WTC11 (cell line): ENCODE data around the gene WDR81. TPM values are rescaled to one million over a fixed set of nuclear protein-coding genes. Genes with fewer than 3 reads are reported as not detected.

Source experiments
- ATAC-seq: fragments of 200-7000 bp; cut with Tn5 transposase; 2 replicates; pipeline ENCODE4 v1.10.0; 2021; ENCODE audit warnings: mild to moderate bottlenecking, moderate library complexity
- CTCF ChIA-PET: fragments of 300-600 bp; sonication (Branson Sonifier 250); formaldehyde crosslinking; loops from one replicate; lab custom pipeline; 2021; ENCODE audit warnings: antibody characterized with exemption; lab: Charles Lee
- POLR2A ChIA-PET: fragments of 350-600 bp; sonication (Branson Sonifier 250); formaldehyde crosslinking; loops from one replicate; lab custom pipeline; 2021; ENCODE audit warnings: antibody characterized with exemption; lab: Charles Lee
- DNase-seq: peaks from one replicate; pipeline ENCODE4 v3.0.0; 2021; ENCODE audit warnings: low spot score
- H3K27ac Mint-ChIP-seq: 2 replicates; pipeline ENCODE4 v1.8.0; 2021; ENCODE audit warnings: mixed read lengths
- H3K27me3 Mint-ChIP-seq: 2 replicates; pipeline ENCODE4 v1.8.0; 2021; ENCODE audit warnings: low read depth, mild to moderate bottlenecking, moderate library complexity, mixed read lengths
- H3K36me3 Mint-ChIP-seq: 2 replicates; pipeline ENCODE4 v1.8.0; 2021; ENCODE audit warnings: mixed read lengths
- H3K4me1 Mint-ChIP-seq: 2 replicates; pipeline ENCODE4 v1.8.0; 2022; ENCODE audit warnings: mixed read lengths
- H3K4me3 Mint-ChIP-seq: 2 replicates; pipeline ENCODE4 v1.8.0; 2021; ENCODE audit warnings: mild to moderate bottlenecking, moderate library complexity, mixed read lengths
- H3K9me3 Mint-ChIP-seq: 2 replicates; pipeline ENCODE4 v1.8.0; 2021; ENCODE audit warnings: mixed read lengths
- FOXP4 ChIP-seq: sonication (generic); formaldehyde crosslinking; IDR thresholded peaks from 2 replicates; pipeline ENCODE4 v1.8.0; 2022; ENCODE audit warnings: mild to moderate bottlenecking, missing genetic modification reagents
- GRHL2 ChIP-seq: fragments of 250-450 bp; sonication (Bioruptor Pico); IDR thresholded peaks from 2 replicates; pipeline ENCODE4 v1.8.0; 2022; ENCODE audit warnings: mild to moderate bottlenecking, moderate library complexity; ENCODE audit not compliant: insufficient replicate concordance, severe bottlenecking
- NFATC4 ChIP-seq: fragments of 250-450 bp; sonication (Bioruptor Pico); IDR thresholded peaks from 2 replicates; pipeline ENCODE4 v1.9.0; 2021; ENCODE audit warnings: mild to moderate bottlenecking
- OVOL2 ChIP-seq: fragments of 250-450 bp; sonication (Bioruptor Pico); IDR thresholded peaks from 2 replicates; pipeline ENCODE4 v1.9.0; 2021; ENCODE audit warnings: mild to moderate bottlenecking, borderline replicate concordance
- PRDM15 ChIP-seq: sonication (generic); formaldehyde crosslinking; IDR thresholded peaks from 2 replicates; pipeline ENCODE4 v1.8.0; 2022; ENCODE audit warnings: missing genetic modification reagents
- TEAD4 ChIP-seq: sonication (generic); formaldehyde crosslinking; IDR thresholded peaks from 2 replicates; pipeline ENCODE4 v1.8.0; 2022; ENCODE audit warnings: mild to moderate bottlenecking, missing genetic modification reagents
- USF1 ChIP-seq: sonication (generic); formaldehyde crosslinking; IDR thresholded peaks from 2 replicates; pipeline ENCODE4 v1.8.0; 2022; ENCODE audit warnings: mild to moderate bottlenecking, missing genetic modification reagents
- ZNF423 ChIP-seq: fragments of 250-450 bp; sonication (Bioruptor Pico); IDR thresholded peaks from 2 replicates; pipeline ENCODE4 v2.1.2; 2022; ENCODE audit warnings: mild to moderate bottlenecking, moderate library complexity
- ZSCAN18 ChIP-seq: fragments of 250-450 bp; sonication (Bioruptor Pico); IDR thresholded peaks from 2 replicates; pipeline ENCODE4 v2.1.2; 2022; ENCODE audit warnings: mild to moderate bottlenecking, moderate library complexity
- total RNA-seq: library from RNA; stranded (reverse); gene quantifications from 3 replicates; pipeline ENCODE4 v1.2.3, GENCODE V29; 2021
- TF ChIP-seq, protein P1 (sequence below): sonication (generic); formaldehyde crosslinking; IDR thresholded peaks from 2 replicates; pipeline ENCODE4 v1.8.1; 2023; ENCODE audit warnings: mild to moderate bottlenecking, missing genetic modification reagents, borderline replicate concordance
- TF ChIP-seq, protein P2 (sequence below): fragments of 200-600 bp; IDR thresholded peaks from 2 replicates; pipeline ENCODE4 v1.8.0; 2022; ENCODE audit warnings: antibody characterized with exemption
- TF ChIP-seq, protein P3 (sequence below): sonication (generic); formaldehyde crosslinking; IDR thresholded peaks from 2 replicates; pipeline ENCODE4 v1.8.1; 2023; ENCODE audit warnings: mild to moderate bottlenecking, missing genetic modification reagents, moderate library complexity
- TF ChIP-seq, protein P4 (sequence below): sonication (generic); formaldehyde crosslinking; IDR thresholded peaks from 2 replicates; pipeline ENCODE4 v1.8.1; 2023; ENCODE audit warnings: mild to moderate bottlenecking, missing genetic modification reagents, moderate library complexity

WDR81 gene
- total RNA-seq, 1 experiment from 2014 or later: 16.4 TPM

- TF ChIP-seq, protein P1, sequence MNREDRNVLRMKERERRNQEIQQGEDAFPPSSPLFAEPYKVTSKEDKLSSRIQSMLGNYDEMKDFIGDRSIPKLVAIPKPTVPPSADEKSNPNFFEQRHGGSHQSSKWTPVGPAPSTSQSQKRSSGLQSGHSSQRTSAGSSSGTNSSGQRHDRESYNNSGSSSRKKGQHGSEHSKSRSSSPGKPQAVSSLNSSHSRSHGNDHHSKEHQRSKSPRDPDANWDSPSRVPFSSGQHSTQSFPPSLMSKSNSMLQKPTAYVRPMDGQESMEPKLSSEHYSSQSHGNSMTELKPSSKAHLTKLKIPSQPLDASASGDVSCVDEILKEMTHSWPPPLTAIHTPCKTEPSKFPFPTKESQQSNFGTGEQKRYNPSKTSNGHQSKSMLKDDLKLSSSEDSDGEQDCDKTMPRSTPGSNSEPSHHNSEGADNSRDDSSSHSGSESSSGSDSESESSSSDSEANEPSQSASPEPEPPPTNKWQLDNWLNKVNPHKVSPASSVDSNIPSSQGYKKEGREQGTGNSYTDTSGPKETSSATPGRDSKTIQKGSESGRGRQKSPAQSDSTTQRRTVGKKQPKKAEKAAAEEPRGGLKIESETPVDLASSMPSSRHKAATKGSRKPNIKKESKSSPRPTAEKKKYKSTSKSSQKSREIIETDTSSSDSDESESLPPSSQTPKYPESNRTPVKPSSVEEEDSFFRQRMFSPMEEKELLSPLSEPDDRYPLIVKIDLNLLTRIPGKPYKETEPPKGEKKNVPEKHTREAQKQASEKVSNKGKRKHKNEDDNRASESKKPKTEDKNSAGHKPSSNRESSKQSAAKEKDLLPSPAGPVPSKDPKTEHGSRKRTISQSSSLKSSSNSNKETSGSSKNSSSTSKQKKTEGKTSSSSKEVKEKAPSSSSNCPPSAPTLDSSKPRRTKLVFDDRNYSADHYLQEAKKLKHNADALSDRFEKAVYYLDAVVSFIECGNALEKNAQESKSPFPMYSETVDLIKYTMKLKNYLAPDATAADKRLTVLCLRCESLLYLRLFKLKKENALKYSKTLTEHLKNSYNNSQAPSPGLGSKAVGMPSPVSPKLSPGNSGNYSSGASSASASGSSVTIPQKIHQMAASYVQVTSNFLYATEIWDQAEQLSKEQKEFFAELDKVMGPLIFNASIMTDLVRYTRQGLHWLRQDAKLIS (CRISPR knock-in tag): no peak
Observed at GRCh38 chr17:1726626-1727257, 2.2 kb downstream of the WDR81 start (continued).

- ChIA-PET POLR2A (interaction anchor here (0.8 to 1.3 kb wide), 2 partner anchors 11 to 16 kb away, joined by 3 to 5 read pairs; no protein-coding TSS in a partner anchor), CTCF (interaction anchor here (1.3 to 4.2 kb wide), 2 partner anchors 14 to 57 kb away, joined by 4 to 18 read pairs; no protein-coding TSS in a partner anchor)
- peaks cover 4% of the 10 kb centered on the region; the same call in 1 of the 2 replicates for H3K4me1 Mint-ChIP-seq
- no peak for ATAC-seq
- no peak overlapping the region for H3K27ac Mint-ChIP-seq
- DNase-seq: no peak
- no peaks in the 10 kb centered on the region; the same call in 1 of the 2 replicates for H3K36me3 Mint-ChIP-seq
- H3K9me3 Mint-ChIP-seq: no peaks in the 10 kb centered on the region
- TF ChIP-seq NFATC4 (no peak), FOXP4 (CRISPR knock-in tag) (no peak), ZSCAN18 (CRISPR knock-in tag) (no peak)
- TF ChIP-seq, protein P2, sequence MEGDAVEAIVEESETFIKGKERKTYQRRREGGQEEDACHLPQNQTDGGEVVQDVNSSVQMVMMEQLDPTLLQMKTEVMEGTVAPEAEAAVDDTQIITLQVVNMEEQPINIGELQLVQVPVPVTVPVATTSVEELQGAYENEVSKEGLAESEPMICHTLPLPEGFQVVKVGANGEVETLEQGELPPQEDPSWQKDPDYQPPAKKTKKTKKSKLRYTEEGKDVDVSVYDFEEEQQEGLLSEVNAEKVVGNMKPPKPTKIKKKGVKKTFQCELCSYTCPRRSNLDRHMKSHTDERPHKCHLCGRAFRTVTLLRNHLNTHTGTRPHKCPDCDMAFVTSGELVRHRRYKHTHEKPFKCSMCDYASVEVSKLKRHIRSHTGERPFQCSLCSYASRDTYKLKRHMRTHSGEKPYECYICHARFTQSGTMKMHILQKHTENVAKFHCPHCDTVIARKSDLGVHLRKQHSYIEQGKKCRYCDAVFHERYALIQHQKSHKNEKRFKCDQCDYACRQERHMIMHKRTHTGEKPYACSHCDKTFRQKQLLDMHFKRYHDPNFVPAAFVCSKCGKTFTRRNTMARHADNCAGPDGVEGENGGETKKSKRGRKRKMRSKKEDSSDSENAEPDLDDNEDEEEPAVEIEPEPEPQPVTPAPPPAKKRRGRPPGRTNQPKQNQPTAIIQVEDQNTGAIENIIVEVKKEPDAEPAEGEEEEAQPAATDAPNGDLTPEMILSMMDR: no peak
- TF ChIP-seq, protein P3, sequence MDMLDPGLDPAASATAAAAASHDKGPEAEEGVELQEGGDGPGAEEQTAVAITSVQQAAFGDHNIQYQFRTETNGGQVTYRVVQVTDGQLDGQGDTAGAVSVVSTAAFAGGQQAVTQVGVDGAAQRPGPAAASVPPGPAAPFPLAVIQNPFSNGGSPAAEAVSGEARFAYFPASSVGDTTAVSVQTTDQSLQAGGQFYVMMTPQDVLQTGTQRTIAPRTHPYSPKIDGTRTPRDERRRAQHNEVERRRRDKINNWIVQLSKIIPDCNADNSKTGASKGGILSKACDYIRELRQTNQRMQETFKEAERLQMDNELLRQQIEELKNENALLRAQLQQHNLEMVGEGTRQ (CRISPR knock-in tag): no peak
- TF ChIP-seq, all 79 proteins: peak for 0
- no peak overlapping the region for H3K4me3 Mint-ChIP-seq
- no peaks in the 10 kb centered on the region; the same call in 1 of the 2 replicates for H3K27me3 Mint-ChIP-seq
Observed at GRCh38 chr17:1727258-1727789, 2.8 kb downstream of the WDR81 start.

DNA sequence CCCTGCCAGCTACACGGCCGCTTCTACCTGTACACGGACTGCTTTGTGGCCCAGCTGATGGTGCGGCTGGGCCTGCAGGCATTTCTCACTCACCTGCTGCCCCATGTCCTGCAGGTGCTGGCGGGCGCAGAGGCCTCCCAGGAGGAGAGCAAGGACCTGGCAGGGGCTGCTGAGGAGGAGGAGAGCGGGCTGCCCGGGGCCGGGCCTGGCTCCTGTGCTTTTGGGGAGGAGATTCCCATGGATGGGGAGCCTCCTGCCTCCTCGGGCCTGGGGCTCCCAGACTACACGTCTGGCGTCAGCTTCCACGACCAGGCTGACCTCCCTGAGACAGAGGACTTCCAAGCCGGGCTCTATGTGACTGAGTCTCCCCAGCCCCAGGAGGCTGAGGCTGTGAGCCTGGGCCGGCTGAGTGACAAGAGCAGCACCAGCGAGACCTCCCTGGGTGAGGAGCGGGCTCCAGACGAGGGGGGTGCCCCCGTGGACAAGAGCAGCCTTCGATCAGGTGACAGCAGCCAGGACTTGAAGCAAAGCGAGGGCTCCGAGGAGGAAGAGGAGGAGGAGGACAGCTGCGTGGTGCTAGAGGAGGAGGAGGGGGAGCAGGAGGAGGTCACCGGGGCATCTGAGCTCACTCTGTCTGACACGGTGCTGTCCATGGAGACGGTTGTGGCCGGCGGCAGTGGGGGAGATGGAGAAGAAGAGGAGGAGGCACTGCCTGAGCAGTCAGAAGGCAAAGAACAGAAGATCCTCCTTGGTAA lies 3.5 kb downstream of the WDR81 start:
- Mint-ChIP-seq H3K9me3 (no peaks in the 10 kb centered on the region), H3K4me3 (no peak overlapping the region), H3K4me1 (peaks cover 4% of the 10 kb centered on the region; the same call in 1 of the 2 replicates), H3K36me3 (no peaks in the 10 kb centered on the region; the same call in 1 of the 2 replicates), H3K27me3 (no peaks in the 10 kb centered on the region; the same call in 1 of the 2 replicates), H3K27ac (no peak overlapping the region)
- ChIA-PET POLR2A (interaction anchor here (0.8 to 1.3 kb wide), 2 partner anchors 12 to 15 kb away, joined by 3 to 5 read pairs; no protein-coding TSS in a partner anchor), CTCF (interaction anchor here (1.3 to 4.2 kb wide), 3 partner anchors 12 to 56 kb away, joined by 4 to 18 read pairs (median 4); no protein-coding TSS in a partner anchor)
- DNase-seq (no peak), ATAC-seq (no peak)
- TF ChIP-seq PRDM15 (CRISPR knock-in tag) (no peak), GRHL2 (CRISPR knock-in tag) (no peak), ZNF423 (CRISPR knock-in tag) (no peak), USF1 (CRISPR knock-in tag) (no peak), OVOL2 (CRISPR knock-in tag) (no peak), NFATC4 (no peak), TEAD4 (no peak)
- TF ChIP-seq, protein P4, sequence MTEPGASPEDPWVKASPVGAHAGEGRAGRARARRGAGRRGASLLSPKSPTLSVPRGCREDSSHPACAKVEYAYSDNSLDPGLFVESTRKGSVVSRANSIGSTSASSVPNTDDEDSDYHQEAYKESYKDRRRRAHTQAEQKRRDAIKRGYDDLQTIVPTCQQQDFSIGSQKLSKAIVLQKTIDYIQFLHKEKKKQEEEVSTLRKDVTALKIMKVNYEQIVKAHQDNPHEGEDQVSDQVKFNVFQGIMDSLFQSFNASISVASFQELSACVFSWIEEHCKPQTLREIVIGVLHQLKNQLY (CRISPR knock-in tag): no peak
